Lower leg skin (tissue), 4 donors: ENCODE measurements around the gene CLCNKB. TPM values are rescaled to one million over a fixed set of nuclear protein-coding genes. Genes with fewer than 3 reads are reported as not detected.
"Not testable (repeated sequence)": the region's sequence is repeated elsewhere in the genome, so short reads cannot be mapped to it uniquely, and the experiment has no call there.

Source experiments
- DNase-seq, 2 donors: peaks; one replicate each; pipeline ENCODE4 v3.0.0-alpha.2; 2019; ENCODE audit warnings: low spot score in 2 of 2
- H3K4me3 ChIP-seq: fragments of 200-600 bp; sonication (generic); 2 replicates; pipeline ENCODE4 v1.5.1; 2017; ENCODE audit warnings: mild to moderate bottlenecking, low read depth; ENCODE audit not compliant: poor library complexity, severe bottlenecking
- POLR2A ChIP-seq, 2 donors: fragments of 450-650 bp; IDR thresholded peaks; one replicate each; pipeline ENCODE4 v1.6.1; 2016 to 2017; ENCODE audit warnings: antibody characterized with exemption in 2 of 2, mild to moderate bottlenecking in 1 of 2, moderate library complexity in 1 of 2
- whole genome bisulfite sequencing, 2 donors: methylation state at CpG; one replicate each; pipeline ENCODE4 v1.1.5; 2018; 5-methylcytosine and 5-hydroxymethylcytosine counted together
- intact Hi-C: fragments of 100-400 bp; cut with DNase I; formaldehyde crosslinking; loops from one replicate; pipeline ENCODE4 v1.15.0; 2023; ENCODE audit warnings: low total_unique reads
- total RNA-seq, 4 donors: library from RNA; depleted of rRNA; stranded (reverse); fragments of >200 nt; gene quantifications; one replicate each; pipeline ENCODE4 v1.1.0, GENCODE V29; 2016
- TF ChIP-seq, protein P1 (sequence below), 3 donors: fragments of 450-650 bp; IDR thresholded peaks; one replicate each; pipeline ENCODE4 v1.5.1; 2016; ENCODE audit warnings: antibody characterized with exemption in 3 of 3, mild to moderate bottlenecking in 3 of 3, moderate library complexity in 2 of 3

Gene CLCNKB
- total RNA-seq, 4 donors from 2014 or later = 0.26 TPM; not detected in 3

- H3K4me3 ChIP-seq = no peak overlapping the region
- intact Hi-C loops = no loop called here
- DNase-seq = no peak
- TF ChIP-seq, protein P1, sequence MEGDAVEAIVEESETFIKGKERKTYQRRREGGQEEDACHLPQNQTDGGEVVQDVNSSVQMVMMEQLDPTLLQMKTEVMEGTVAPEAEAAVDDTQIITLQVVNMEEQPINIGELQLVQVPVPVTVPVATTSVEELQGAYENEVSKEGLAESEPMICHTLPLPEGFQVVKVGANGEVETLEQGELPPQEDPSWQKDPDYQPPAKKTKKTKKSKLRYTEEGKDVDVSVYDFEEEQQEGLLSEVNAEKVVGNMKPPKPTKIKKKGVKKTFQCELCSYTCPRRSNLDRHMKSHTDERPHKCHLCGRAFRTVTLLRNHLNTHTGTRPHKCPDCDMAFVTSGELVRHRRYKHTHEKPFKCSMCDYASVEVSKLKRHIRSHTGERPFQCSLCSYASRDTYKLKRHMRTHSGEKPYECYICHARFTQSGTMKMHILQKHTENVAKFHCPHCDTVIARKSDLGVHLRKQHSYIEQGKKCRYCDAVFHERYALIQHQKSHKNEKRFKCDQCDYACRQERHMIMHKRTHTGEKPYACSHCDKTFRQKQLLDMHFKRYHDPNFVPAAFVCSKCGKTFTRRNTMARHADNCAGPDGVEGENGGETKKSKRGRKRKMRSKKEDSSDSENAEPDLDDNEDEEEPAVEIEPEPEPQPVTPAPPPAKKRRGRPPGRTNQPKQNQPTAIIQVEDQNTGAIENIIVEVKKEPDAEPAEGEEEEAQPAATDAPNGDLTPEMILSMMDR (IDR thresholded peaks at IDR 0.05) = no peak
- TF ChIP-seq POLR2A (IDR thresholded peaks at IDR 0.05) = no peak
- 91 to 98% methylated on average over 11 of the region's 11 CpGs for WGBS, 2 donors
Measured at GRCh38 chr1:15998929-15999328, 44.7 kb upstream of the CLCNKB start.

GRCh38 chr1:16001274-16001673, 42.3 kb upstream of the CLCNKB start:
- WGBS, 2 donors = 91 to 94% methylated on average over 10 of the region's 10 CpGs

DNA sequence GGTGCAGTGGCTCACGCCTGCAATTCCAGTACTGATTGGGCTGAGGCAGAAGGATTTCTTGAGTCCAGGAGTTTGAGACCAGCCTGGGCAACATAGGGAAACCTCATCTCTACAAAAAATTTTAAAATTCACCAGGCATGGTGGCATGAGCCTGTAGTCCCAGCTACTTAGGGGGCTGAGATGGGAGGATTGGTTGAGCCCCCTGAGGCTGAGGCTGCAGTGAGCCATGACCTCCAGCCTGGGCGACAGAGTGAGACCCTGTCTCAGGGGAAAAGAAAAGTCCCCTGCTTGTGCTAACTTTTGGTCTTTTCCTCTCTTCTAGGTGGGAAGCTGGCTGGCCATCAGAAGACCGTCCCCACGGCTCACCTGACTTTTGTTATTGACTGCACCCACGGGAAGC, 38.0 kb upstream of the CLCNKB start:
- TF ChIP-seq, protein P1 (IDR thresholded peaks at IDR 0.05) = no peak
- TF ChIP-seq POLR2A (IDR thresholded peaks at IDR 0.05) = no peak
- 90 to 93% methylated on average over 5 of the region's 5 CpGs for WGBS, 2 donors
- DNase-seq = no peak
- intact Hi-C loops = no loop called here
- no peak overlapping the region for H3K4me3 ChIP-seq

More at GRCh38 chr1:16001274-16001673, 42.3 kb upstream of the CLCNKB start:
- intact Hi-C loops, DNase-seq, H3K4me3 ChIP-seq: not testable (repeated sequence)

DNA sequence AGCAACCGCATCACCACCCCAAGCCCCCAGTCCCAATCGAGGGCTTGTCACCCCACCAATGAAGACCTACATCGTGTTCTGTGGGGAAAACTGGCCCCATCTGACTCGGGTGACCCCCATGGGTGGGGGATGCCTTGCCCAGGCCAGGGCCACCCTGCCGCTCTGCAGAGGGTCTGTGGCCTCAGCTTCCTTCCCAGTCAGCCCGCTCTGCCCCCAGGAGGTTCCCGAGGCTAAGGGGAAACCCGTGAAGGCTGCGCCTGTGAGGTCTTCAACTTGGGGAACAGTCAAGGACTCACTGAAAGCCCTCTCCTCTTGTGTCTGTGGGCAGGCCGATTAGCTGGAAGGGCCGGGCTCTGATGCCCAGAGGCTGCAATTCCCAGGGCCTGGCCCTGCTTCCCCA, 37.6 kb upstream of the CLCNKB start:
- WGBS, 2 donors = 83 to 85% methylated on average over 11 of the region's 11 CpGs
- intact Hi-C loops = no loop called here

DNA sequence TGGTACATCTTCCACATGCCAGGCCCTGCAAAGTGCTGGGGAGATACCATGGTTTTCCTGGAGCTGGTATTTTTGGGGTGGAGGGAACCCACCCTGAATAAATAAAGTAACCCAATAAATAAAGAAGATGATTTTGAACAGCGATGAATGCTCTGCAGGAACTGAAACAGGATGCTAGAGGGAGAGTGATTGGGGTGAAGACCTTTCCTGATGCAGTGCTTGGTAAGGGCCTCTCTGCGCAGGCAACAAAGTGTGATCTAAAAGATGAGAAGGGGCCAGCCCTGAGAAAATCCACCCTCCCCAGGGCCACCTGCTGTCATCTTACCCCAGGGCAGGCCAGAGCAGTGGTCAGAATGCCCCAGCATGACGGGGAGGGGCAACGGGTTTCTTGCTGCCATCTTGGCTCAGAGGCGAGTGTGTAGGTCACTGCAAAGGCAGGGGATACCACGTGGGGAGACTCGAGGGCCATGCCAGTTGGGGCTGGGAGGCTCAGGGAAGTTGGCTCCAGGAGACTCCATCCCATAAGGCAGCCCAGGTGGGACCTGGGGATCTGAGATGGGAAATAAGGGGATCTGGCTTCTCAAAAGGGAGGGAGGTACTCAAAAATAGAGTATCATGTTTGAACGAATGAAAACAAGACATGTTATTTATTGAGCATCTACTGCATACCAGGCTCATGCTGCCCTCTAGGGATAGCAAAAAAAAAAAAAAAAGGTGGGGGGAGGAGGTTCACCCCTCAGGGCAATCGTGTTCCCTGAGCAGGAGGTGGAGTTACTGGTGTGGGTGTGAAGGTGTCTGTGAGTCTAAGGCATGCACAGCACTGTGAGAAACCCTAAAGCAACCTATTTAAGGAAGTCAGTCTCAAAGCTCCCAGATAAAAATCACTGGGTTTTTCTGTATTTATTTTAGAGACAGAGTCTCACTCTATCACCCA, 36.8 kb upstream of the CLCNKB start:
- intact Hi-C loops = no loop called here
- no peak overlapping the region for H3K4me3 ChIP-seq
- no peak for TF ChIP-seq POLR2A (IDR thresholded peaks at IDR 0.05)
- TF ChIP-seq, protein P1 (IDR thresholded peaks at IDR 0.05) = no peak
- 63 to 64% methylated on average over 9 of the region's 9 CpGs for WGBS, 2 donors
- no peak for DNase-seq

More for the DNA sequence above, 37.6 kb upstream of the CLCNKB start:
- DNase-seq = no peak
- TF ChIP-seq POLR2A (IDR thresholded peaks at IDR 0.05) = no peak
- TF ChIP-seq, protein P1 (IDR thresholded peaks at IDR 0.05) = no peak
- H3K4me3 ChIP-seq = no peak overlapping the region

- H3K4me3 ChIP-seq = no peak overlapping the region
- WGBS, 2 donors = 77 to 86% methylated on average over 6 of the region's 6 CpGs
- no peak for DNase-seq
- intact Hi-C loops = no loop called here
- TF ChIP-seq, protein P1 (IDR thresholded peaks at IDR 0.05) = no peak
- no peak for TF ChIP-seq POLR2A (IDR thresholded peaks at IDR 0.05)
Measured at GRCh38 chr1:16007671-16008341, 35.8 kb upstream of the CLCNKB start.
